ENCODE results near the gene CERS3. TPM values are rescaled to one million over a fixed set of nuclear protein-coding genes. Genes with fewer than 3 reads are reported as not detected.

CERS3 gene
- total and polyA plus RNA-seq, 2 of the 4 experiments (the other 2 are of a cell fraction), result not detected

GRCh38 chr15:100461049-100461448 is 67.7 kb downstream of the CERS3 start:
- no peaks in the 10 kb centered on the region for H3K79me1 ChIP-seq (ENCODE audit: low read depth in 1 of 2, low read length in 2 of 2)
- in situ Hi-C loops (cut with MboI; ENCODE audit: low sequenced_read_pairs) (no loop called here), dilution Hi-C loops (cut with HindIII; ENCODE audit: low sequenced_read_pairs, unreplicated experiment) (no loop called here), intact Hi-C loops (cut with micrococcal nuclease) (no loop called here)
- H3K9me3 ChIP-seq (ENCODE audit: control insufficient read depth, insufficient read depth, low read length), result peaks cover 16% of the 10 kb centered on the region
- H3K56ac ChIP-seq (ENCODE audit: extremely low read depth, insufficient read depth, low read length), result no peak overlapping the region
- H3K27ac ChIP-seq (ENCODE audit: insufficient read depth, low read length), result no peak overlapping the region
- no TSS peak for BruUV-seq (replicated peaks)
- H3K36me3 ChIP-seq (ENCODE audit: control insufficient read depth, insufficient read depth, low read length), result no peaks in the 10 kb centered on the region
- CTCF ChIA-PET, result no interaction called here
- H2AFZ ChIP-seq (replicated peaks; ENCODE audit: low read length, poor library complexity), result no peak overlapping the region
- no peaks in the 10 kb centered on the region for H4K20me1 ChIP-seq (ENCODE audit: insufficient read depth, low read length)
- POLR2A ChIA-PET (ENCODE audit: unreplicated experiment), result no interaction called here
- H2AK5ac ChIP-seq (ENCODE audit: low read depth, low read length), result no peak overlapping the region
- no peak overlapping the region for H2BK120ac ChIP-seq (ENCODE audit: low read depth, low read length)
- no peak for TF ChIP-seq MXI1 (IDR thresholded peaks at IDR 0.05; ENCODE audit: borderline replicate concordance, low read depth, low read length)
- TF ChIP-seq RCOR1 (IDR thresholded peaks at IDR 0.05; ENCODE audit: insufficient replicate concordance, low read length), result no peak
- no peak for TF ChIP-seq CTCF (conservative IDR thresholded peaks at IDR 0.05; ENCODE audit: low read depth, low read length)
- no peak for TF ChIP-seq MAFK (IDR thresholded peaks at IDR 0.05; ENCODE audit: low read depth, low read length)
- no peak for TF ChIP-seq FOS (IDR thresholded peaks at IDR 0.05; ENCODE audit: low read depth, low read length)
- TF ChIP-seq SMC3 (IDR thresholded peaks at IDR 0.05; ENCODE audit: low read depth, low read length), result no peak
- no peak for TF ChIP-seq USF2 (IDR thresholded peaks at IDR 0.05; ENCODE audit: low read depth, low read length)
- TF ChIP-seq ELK1 (IDR thresholded peaks at IDR 0.05; ENCODE audit: borderline replicate concordance, low read depth, low read length), result no peak
- no peak for TF ChIP-seq CEBPB (IDR thresholded peaks at IDR 0.05; ENCODE audit: low read depth, low read length)
- no peak for TF ChIP-seq CHD1 (IDR thresholded peaks at IDR 0.05; ENCODE audit: low read depth, low read length)
- no peak for TF ChIP-seq RAD21 (IDR thresholded peaks at IDR 0.05; ENCODE audit: low read length)
- no peak for TF ChIP-seq POLR2A (IDR thresholded peaks at IDR 0.05; ENCODE audit: low read depth, low read length)
- no peak for TF ChIP-seq RFX5 (IDR thresholded peaks at IDR 0.05; ENCODE audit: low read depth, low read length)
- TF ChIP-seq BHLHE40 (IDR thresholded peaks at IDR 0.05; ENCODE audit: low read depth, low read length), result no peak
- TF ChIP-seq MAZ (IDR thresholded peaks at IDR 0.05; ENCODE audit: borderline replicate concordance, low read depth, low read length), result no peak
- no peak for TF ChIP-seq NFE2L2 (IDR thresholded peaks at IDR 0.05; ENCODE audit: low read depth, low read length)
- no peaks in the 10 kb centered on the region for H3K4me1 ChIP-seq (ENCODE audit: control insufficient read depth, insufficient read depth, low read length)
- no peaks in the 10 kb centered on the region for H3K27me3 ChIP-seq (ENCODE audit: control insufficient read depth, insufficient read depth, low read length)
- no peak overlapping the region for H3K18ac ChIP-seq (ENCODE audit: low read depth, low read length)
- no peak overlapping the region for H4K91ac ChIP-seq (ENCODE audit: insufficient read depth, low read depth, low read length)
- DNase-seq (no peak), ATAC-seq (ENCODE audit: low read depth) (no peak)
- H3K9ac ChIP-seq (ENCODE audit: low read depth, low read length), result no peak overlapping the region
- H2BK15ac ChIP-seq (ENCODE audit: low read depth, low read length), result no peak overlapping the region
- no peak overlapping the region for H3K14ac ChIP-seq (replicated peaks; ENCODE audit: low read depth, low read length)
- no CpG with 5 or more reads among the region's 2 CpGs for WGBS, 2 experiments (ENCODE audit: extremely low coverage in 2 of 2, insufficient read length in 1 of 2)
- H2BK20ac ChIP-seq (ENCODE audit: low read depth, low read length), result no peak overlapping the region
- H4K5ac ChIP-seq (ENCODE audit: low read depth, low read length), result no peak overlapping the region
- no peak overlapping the region for H3K4me2 ChIP-seq (ENCODE audit: low read depth, low read length)
- H2AK9ac ChIP-seq (replicated peaks; ENCODE audit: low read depth, low read length, poor library complexity), result no peak overlapping the region
- no peaks in the 10 kb centered on the region for H3K9me1 ChIP-seq (ENCODE audit: insufficient read depth, low read length)
- no peak overlapping the region for H4K8ac ChIP-seq (ENCODE audit: low read depth in 2 of 2, low read length in 2 of 2)
- H3K4ac ChIP-seq (ENCODE audit: low read depth, low read length), result no peak overlapping the region
- no peak overlapping the region for H3K23ac ChIP-seq (ENCODE audit: low read depth, low read length)
- H3K4me3 ChIP-seq (ENCODE audit: insufficient read depth, low read depth, low read length), result no peak overlapping the region
- H2BK5ac ChIP-seq (ENCODE audit: low read depth, low read length, poor library complexity, severe bottlenecking), result no peak overlapping the region
